NCI-H748 (cell line): ENCODE measurements around the gene HOMER2.

Experiments used
- DNase-seq: peaks from one replicate; lab custom pipeline; 2025; ENCODE audit not compliant: unreplicated experiment; lab: John Stamatoyannopoulos, UW

The HOMER2 gene

DNA sequence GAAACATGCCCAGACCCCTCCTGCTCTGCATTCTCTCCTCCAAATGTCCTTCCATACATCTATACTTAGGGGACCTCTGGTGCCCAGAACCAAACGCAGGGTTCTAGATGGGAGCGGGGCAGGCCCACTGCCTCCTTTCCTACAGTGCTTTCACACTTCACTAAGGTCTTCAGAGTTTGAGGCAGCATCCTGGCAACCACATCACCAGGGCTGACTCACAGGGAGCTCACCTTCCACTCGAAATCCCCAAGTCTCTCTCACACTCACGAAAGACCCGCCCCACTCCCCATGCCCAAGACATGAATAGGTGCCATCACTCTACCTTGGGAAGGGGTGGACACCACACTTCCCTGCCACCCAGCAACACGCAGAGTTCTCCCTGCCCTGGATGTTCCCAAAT lies 18.9 kb downstream of the HOMER2 start:
- DNase-seq = no peak

GRCh38 chr15:82931221-82931620 lies 21.3 kb downstream of the HOMER2 start:
- no peak for DNase-seq

DNA sequence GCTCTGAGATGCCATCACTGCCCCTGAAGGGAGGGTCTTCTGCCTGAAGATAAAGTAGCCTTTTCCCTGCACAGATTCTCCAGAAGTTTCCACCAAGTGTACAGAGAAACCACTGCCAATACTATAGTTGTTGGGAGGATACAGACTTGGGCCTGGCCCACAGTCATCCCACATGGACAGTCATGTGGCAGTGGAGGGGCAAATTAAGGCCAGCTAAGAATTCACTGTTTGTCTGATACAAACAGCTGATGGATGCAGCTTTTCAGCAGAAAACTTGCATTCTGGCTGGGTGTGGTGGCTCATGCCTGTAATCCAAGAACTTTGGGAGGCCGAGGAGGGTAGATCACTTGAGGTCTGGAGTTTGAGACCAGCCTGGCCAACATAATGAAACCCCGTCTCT lies 22.1 kb downstream of the HOMER2 start:
- no peak for DNase-seq

- no peak for DNase-seq
These were observed 23.8 kb downstream of the HOMER2 start for GRCh38 chr15:82928711-82929110.

GRCh38 chr15:82923744-82924143 lies 28.8 kb downstream of the HOMER2 start:
- DNase-seq = no peak

GRCh38 chr15:82922737-82923136 lies 29.8 kb downstream of the HOMER2 start:
- no peak for DNase-seq

- no peak for DNase-seq
These were observed 30.6 kb downstream of the HOMER2 start for GRCh38 chr15:82921939-82922338.

DNA sequence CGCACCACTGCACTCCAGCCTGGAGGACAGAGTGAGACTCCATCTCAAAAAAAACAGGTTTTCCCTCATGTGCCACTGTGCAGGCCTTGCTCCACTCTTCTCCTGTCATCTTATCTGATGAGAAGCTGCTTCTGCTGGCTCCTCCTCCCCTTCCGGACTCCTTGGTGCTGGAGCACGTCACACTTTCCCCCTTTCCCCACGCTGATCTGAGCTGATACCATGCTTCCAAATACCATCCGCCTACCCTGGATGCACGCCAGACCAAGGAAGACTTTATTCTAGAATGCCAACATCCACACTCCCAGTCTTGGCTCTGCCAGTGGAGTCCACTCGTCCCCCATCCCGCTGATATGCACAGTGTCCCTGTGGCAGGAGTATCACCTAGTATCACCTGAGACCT lies 31.3 kb downstream of the HOMER2 start:
- no peak for DNase-seq

GRCh38 chr15:82919231-82919886 lies 33.2 kb downstream of the HOMER2 start:
- DNase-seq = peak; percentile 83

DNA sequence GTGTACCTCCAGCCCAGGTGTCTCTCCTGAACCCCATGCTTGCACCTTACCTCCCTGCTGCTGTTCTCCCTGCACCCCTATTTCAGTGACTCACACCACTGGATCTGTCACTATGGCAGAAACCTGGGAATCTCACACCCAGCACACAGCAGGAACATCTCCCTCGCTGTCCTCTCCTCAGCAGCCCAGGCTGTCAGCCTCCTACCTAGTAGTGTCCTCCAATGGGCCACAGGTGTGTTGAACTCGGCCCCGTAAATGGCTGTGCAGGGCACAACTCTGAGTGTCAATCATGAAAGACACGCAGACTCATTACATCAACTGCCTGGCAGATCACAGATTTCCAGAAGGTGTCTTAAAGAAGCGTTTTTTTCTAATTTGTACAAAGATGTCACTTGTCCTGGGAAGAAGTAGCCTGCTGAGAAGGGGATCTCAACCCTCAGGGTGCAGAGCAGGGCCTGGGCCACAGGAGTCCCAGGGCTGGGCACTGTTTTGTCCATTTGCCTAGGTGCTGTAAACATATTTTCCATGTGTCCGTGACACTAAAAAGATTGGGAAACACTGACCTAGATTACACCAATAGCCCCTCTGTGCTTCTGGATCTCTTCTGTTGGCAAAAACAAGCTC lies 33.8 kb downstream of the HOMER2 start:
- DNase-seq = no peak

DNA sequence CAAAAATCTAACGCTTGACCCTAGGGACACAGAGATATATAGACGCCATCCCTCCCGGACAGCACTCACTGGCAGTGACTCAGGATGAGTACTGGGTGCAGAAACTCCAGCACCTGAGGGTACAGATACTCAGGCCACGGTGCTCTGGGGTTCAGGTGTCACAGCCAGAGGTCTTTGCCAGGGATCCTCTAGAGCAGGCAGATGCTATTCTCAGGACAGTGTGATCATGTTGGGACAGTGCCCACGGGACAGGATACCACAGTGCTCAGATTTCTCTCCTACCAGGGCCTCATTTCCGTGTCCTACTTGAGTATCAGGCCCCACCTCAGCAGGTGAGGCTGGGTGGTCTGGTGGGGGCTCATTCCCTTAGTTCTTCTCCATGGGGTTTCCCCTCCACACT lies 34.4 kb downstream of the HOMER2 start:
- no peak for DNase-seq

DNA sequence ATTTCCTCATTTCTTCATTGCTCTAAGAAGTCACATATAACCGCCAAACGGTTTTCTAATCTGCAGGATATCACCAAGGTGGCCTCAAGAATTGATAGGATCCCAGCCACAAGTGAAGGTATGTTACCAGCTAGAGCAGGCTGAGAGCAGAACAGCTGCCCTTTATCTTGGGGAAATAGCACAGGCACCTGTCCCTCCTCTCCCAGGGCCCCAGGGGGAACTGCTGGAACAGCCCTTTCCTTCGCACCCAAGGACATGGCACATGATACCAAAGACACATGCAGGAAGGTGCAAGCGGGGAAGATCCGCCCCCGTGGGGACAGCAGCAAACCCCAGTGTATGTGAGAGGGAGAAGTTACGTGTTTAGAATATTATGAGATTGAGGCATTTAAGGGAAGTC lies 35.3 kb downstream of the HOMER2 start:
- no peak for DNase-seq

DNA sequence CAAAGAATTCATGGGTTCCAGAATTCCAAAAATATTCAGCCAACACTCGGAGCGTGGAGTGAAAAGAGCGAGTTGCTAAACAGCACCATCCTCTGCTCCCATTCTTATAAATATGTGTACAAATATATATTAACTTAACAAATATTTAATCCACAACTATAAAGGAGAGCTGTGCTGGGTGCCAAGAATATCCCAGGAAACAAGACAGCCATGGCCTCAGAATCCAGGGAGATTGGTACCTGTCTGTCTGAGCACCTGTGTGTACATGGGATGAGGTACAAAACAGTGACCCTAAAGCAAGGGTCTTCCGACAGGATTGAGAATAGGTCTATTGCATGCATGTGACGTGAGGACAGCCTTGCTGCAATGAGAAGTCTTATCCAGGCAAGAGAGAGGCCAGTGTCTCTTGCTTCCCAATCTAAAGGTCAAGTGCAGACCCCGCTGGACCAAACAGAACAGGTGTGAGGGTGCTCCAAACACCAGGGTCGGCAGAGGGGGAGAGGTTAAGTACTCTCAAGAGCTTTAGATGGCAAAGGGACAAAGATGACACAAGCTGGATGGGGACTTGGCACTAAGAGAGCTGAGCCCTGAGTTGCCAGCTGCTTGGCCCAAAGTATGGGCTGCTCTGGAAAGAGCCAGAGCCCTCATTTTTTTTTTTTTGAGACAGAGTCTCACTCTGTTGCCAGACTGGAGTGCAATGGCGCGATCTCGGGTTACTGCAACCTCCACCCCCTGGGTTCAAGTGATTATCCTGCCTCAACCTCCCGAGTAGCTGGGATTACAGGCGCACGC lies 36.2 kb downstream of the HOMER2 start:
- DNase-seq = no peak

DNA sequence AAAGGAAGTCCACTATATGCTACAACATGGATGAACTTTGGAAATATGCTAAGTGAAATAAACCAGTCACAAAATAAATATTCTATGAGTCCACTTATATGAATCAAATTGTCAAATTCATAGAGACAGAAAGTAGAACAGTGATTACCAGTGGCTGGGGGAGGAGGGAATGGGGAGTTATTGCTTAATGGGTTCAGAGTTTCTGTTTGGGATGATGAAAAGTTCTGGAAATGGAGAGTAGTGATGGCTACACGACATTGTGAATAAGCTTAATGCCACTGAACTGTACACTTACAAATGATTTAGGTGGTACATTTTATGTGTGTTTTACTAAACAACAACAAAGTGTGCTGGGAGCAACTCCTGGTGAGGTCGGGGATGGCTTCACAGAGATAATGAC lies 38.1 kb downstream of the HOMER2 start:
- no peak for DNase-seq

DNA sequence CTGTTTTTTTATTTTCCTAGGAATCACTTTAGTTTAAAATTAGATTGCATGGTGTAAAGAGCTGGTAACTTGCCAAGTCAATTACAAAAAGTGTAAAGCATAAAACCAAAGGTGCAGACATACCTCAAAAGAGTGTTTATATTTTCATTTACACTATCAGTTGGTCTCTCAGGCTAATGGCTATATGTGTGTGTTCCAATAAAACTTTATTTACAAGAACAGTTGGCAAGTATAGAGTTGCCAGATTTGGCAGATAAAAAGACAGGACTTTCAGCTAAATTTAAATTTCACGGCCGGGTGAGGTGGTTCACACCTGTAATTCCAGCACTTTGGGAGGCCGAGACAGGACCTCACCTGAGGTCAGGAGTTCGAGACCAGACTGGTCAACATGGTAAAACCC lies 41.1 kb downstream of the HOMER2 start:
- DNase-seq = no peak

DNA sequence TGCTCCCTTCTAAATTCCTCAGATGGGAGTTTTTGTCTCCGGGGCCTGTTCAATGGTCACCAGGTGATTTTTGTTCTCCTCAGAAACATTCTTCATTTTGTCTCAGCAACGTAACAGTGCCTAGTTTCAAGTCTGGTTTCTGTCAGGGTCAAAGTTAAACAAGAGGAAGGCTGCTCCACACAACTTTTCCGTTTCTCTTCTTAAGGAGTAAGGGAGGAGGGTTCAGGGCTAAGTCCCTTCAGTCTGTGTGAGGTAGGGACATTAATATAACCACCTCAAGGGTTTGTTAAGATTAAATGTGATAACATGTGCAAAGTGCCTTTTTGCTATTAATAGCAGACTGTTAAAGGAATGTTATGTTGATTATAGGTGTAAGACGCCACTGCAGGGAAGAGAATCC lies 41.8 kb downstream of the HOMER2 start:
- DNase-seq = no peak

DNA sequence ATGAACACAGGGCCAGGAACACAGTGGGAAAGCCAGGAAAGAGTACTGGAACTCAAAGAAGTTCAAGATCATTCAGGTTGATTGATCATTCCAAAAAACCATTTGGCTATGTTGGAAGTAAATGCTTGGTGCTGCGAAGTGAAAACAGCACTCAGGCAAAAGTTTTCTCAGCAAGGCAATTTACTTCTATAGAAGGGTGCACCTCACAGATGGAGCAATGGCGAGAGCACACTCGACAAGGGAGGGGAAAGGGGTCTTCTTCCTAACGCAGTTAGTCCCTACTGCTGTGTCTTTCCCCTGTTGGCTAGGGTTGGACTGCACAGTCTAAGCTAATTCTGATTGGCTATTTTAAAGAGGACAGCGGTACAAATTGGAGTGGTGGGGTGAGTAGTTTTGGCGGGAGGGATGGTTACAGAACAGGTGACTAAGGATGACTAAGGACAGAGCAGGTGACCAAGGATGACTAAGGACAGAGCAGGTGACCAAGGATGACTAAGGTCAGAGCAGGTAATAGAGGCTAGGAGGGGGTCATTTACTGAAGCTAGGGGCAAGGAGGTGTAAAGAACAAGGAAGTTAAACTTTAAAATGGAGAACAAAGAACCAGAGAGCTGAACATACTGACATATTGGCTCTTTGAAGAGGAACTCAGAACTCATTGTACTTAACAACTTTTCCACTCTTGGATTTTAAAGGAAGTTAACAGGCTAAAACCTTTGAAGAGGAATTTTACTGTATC lies 43.3 kb downstream of the HOMER2 start:
- no peak for DNase-seq

- no peak for DNase-seq
These were observed 45.2 kb downstream of the HOMER2 start for GRCh38 chr15:82907350-82907749.

GRCh38 chr15:82904574-82904973 lies 47.9 kb downstream of the HOMER2 start:
- DNase-seq = no peak

DNA sequence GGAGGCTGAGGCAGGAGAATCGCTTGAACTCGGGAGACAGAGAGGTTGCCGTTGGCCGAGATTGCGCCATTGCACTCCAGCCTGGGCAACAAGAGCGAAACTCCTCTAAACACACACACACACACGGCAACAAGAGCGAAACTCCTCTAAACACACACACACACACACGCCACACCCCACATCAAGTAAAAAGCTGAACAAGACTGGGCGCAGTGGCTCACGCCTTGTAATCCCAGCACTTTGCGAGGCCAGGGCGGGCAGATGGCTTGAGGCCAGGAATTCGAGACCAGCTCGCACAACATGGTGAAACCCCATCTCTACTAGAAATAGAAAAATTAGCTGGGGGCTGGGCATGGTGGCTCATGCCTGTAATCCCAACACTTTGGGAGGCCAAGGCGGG lies 49.0 kb downstream of the HOMER2 start:
- no peak for DNase-seq

- no peak for DNase-seq
These were observed 51.3 kb downstream of the HOMER2 start for GRCh38 chr15:82901114-82901805.
